Mesenchymal stem cell (in vitro differentiated cells and primary cell): ENCODE measurements around the gene LSM14A.

ENCODE experiments used
- DNase-seq: peaks from one replicate; pipeline ENCODE4 v3.0.0-alpha.2; 2013
- H2AFZ ChIP-seq: one replicate; pipeline ENCODE4 v1.6.1; 2013; ENCODE audit warnings: low read depth, mild to moderate bottlenecking, control low read depth, inconsistent platforms, low read length, moderate library complexity
- H2AK5ac ChIP-seq: 2 replicates; pipeline ENCODE4 v1.6.1; 2013; ENCODE audit warnings: low read length, moderate library complexity, mild to moderate bottlenecking, inconsistent platforms; ENCODE audit not compliant: severe bottlenecking
- H2BK120ac ChIP-seq: one replicate; pipeline ENCODE4 v1.6.1; 2013; ENCODE audit warnings: low read depth, mild to moderate bottlenecking, inconsistent platforms, low read length, moderate library complexity
- H2BK12ac ChIP-seq, 2 experiments: one replicate each; pipeline ENCODE4 v1.6.1; 2013; ENCODE audit warnings: inconsistent platforms in 2 of 2, low read length in 2 of 2, mild to moderate bottlenecking in 2 of 2, moderate library complexity in 2 of 2, control low read depth in 1 of 2
- H2BK15ac ChIP-seq: one replicate; pipeline ENCODE4 v1.6.1; 2013; ENCODE audit warnings: mild to moderate bottlenecking, low read depth, inconsistent platforms; ENCODE audit not compliant: poor library complexity, severe bottlenecking
- H2BK5ac ChIP-seq: 2 replicates; pipeline ENCODE4 v1.6.1; 2013; ENCODE audit warnings: low read depth, mild to moderate bottlenecking, low read length, control low read depth, inconsistent platforms; ENCODE audit not compliant: poor library complexity, severe bottlenecking
- H3K14ac ChIP-seq, 2 experiments: one replicate each; pipeline ENCODE4 v1.6.1; 2013; ENCODE audit warnings: inconsistent platforms in 2 of 2, low read length in 2 of 2, control low read depth in 1 of 2, mild to moderate bottlenecking in 1 of 2, moderate library complexity in 1 of 2
- H3K18ac ChIP-seq, 2 experiments: one replicate each; pipeline ENCODE4 v1.6.1; 2013; ENCODE audit warnings: inconsistent platforms in 2 of 2, low read length in 2 of 2, control low read depth in 1 of 2, low read depth in 1 of 2, mild to moderate bottlenecking in 1 of 2
- H3K23ac ChIP-seq, 2 experiments: one replicate each; pipeline ENCODE4 v1.6.1; 2013; ENCODE audit warnings: inconsistent platforms in 2 of 2, low read length in 2 of 2, mild to moderate bottlenecking in 2 of 2, moderate library complexity in 2 of 2, control low read depth in 1 of 2
- H3K27ac ChIP-seq: 2 replicates; pipeline ENCODE4 v1.5.1; 2013; ENCODE audit warnings: mild to moderate bottlenecking, moderate library complexity, low read length, control low read depth, inconsistent platforms; ENCODE audit not compliant: poor library complexity, severe bottlenecking
- H3K27me3 ChIP-seq, 2 experiments: 2 replicates each; pipeline versions ENCODE4 v1.6.1 to v1.7.0; 2013; ENCODE audit warnings: low read length in 2 of 2, mild to moderate bottlenecking in 2 of 2, moderate library complexity in 2 of 2, control low read depth in 1 of 2, inconsistent platforms in 1 of 2; ENCODE audit not compliant: control insufficient read depth in 1 of 2, insufficient read depth in 1 of 2
- H3K36me3 ChIP-seq, 2 experiments: 2 replicates each; pipeline versions ENCODE4 v1.6.1 to v1.7.0; 2013; ENCODE audit warnings: low read length in 2 of 2, control low read depth in 1 of 2, inconsistent platforms in 1 of 2, low read depth in 1 of 2, mild to moderate bottlenecking in 1 of 2; ENCODE audit not compliant: insufficient read depth in 2 of 2, control insufficient read depth in 1 of 2
- H3K4ac ChIP-seq, 2 experiments: one replicate each; pipeline ENCODE4 v1.6.1; 2013; ENCODE audit warnings: inconsistent platforms in 2 of 2, low read length in 2 of 2, mild to moderate bottlenecking in 2 of 2, moderate library complexity in 2 of 2, control low read depth in 1 of 2, low read depth in 1 of 2
- H3K4me1 ChIP-seq: 2 replicates; pipeline ENCODE4 v1.6.1; 2013; ENCODE audit warnings: low read depth, low read length, control low read depth; ENCODE audit not compliant: control insufficient read depth, insufficient read depth
- H3K4me2 ChIP-seq: 2 replicates; pipeline ENCODE4 v1.6.1; 2013; ENCODE audit warnings: low read length, mild to moderate bottlenecking, inconsistent platforms; ENCODE audit not compliant: poor library complexity, severe bottlenecking
- H3K4me3 ChIP-seq, 2 experiments: 2 replicates each; pipeline versions ENCODE4 v1.5.1 to v1.7.0; 2013; ENCODE audit warnings: low read length in 2 of 2, mild to moderate bottlenecking in 2 of 2, control low read depth in 1 of 2, low read depth in 1 of 2; ENCODE audit not compliant: insufficient read depth in 1 of 2
- H3K79me1 ChIP-seq: replicated peaks from 2 replicates; pipeline ENCODE4 v1.6.1; 2013; ENCODE audit warnings: mild to moderate bottlenecking, control low read depth, low read length, inconsistent platforms; ENCODE audit not compliant: poor library complexity, severe bottlenecking
- H3K9ac ChIP-seq: 2 replicates; pipeline ENCODE4 v1.7.0; 2013; ENCODE audit warnings: mild to moderate bottlenecking, low read length, moderate library complexity
- H3K9me3 ChIP-seq: 2 replicates; pipeline ENCODE4 v1.7.0; 2013; ENCODE audit warnings: mild to moderate bottlenecking, low read length; ENCODE audit not compliant: control insufficient read depth
- H4K8ac ChIP-seq: one replicate; pipeline ENCODE4 v1.6.1; 2013; ENCODE audit warnings: inconsistent platforms, mild to moderate bottlenecking, low read length, moderate library complexity
- H4K91ac ChIP-seq: one replicate; pipeline ENCODE4 v1.6.1; 2013; ENCODE audit warnings: mild to moderate bottlenecking, low read length, inconsistent platforms
- WGBS: methylation state at CpG from one replicate; pipeline ENCODE4 v1.1.7; 2013; ENCODE audit warnings: mixed read lengths; 5-methylcytosine and 5-hydroxymethylcytosine counted together

The LSM14A gene

GRCh38 chr19:34278783-34279182 is 106.5 kb downstream of the LSM14A start:
- no peak for DNase-seq
- WGBS: 100% methylated on average over 3 of the region's 4 CpGs
- no peak overlapping the region for H4K8ac ChIP-seq
- H3K9ac ChIP-seq: no peak overlapping the region
- peaks cover 4% of the 10 kb centered on the region for H3K4me1 ChIP-seq
- H2AFZ ChIP-seq: no peak overlapping the region
- peaks cover 0 to 3% of the 10 kb centered on the region in 2 experiments for H3K36me3 ChIP-seq
- H2BK15ac ChIP-seq: no peak overlapping the region
- H2BK5ac ChIP-seq: no peak overlapping the region
- H3K9me3 ChIP-seq: no peaks in the 10 kb centered on the region
- no peak overlapping the region for H3K23ac ChIP-seq
- no peak overlapping the region for H4K91ac ChIP-seq
- no peak overlapping the region for H3K18ac ChIP-seq
- no peak overlapping the region for H3K27ac ChIP-seq
- H3K4me3 ChIP-seq: no peak overlapping the region
- H2BK12ac ChIP-seq: no peak overlapping the region
- H2BK120ac ChIP-seq: no peak overlapping the region
- H3K4me2 ChIP-seq: no peak overlapping the region
- no peak overlapping the region for H3K4ac ChIP-seq
- H2AK5ac ChIP-seq: no peak overlapping the region
- H3K79me1 ChIP-seq: peaks cover 12% of the 10 kb centered on the region
- no peaks in the 10 kb centered on the region for H3K27me3 ChIP-seq
- H3K14ac ChIP-seq: no peak overlapping the region
